Measurements from ENCODE around the gene TSHZ1.

Gene TSHZ1

DNA sequence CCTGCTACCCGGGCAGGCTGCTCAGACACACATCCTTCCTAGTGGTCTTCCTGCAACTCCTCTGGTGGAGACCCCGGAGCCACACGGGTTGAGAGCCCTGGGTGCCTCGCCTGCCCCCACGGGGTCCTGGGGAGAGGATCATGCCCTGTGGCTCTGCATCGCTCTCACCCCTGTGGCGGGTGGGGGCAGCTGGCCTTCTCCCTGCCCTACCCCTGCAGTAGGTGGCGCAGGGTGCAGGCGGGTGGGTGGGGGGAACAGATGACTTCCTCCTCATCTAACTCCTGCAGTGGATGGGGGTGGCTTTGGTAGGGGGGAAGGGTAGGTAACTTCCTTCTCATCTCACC is 38.5 kb downstream of the TSHZ1 start:
- DNase-seq = no peak

DNA sequence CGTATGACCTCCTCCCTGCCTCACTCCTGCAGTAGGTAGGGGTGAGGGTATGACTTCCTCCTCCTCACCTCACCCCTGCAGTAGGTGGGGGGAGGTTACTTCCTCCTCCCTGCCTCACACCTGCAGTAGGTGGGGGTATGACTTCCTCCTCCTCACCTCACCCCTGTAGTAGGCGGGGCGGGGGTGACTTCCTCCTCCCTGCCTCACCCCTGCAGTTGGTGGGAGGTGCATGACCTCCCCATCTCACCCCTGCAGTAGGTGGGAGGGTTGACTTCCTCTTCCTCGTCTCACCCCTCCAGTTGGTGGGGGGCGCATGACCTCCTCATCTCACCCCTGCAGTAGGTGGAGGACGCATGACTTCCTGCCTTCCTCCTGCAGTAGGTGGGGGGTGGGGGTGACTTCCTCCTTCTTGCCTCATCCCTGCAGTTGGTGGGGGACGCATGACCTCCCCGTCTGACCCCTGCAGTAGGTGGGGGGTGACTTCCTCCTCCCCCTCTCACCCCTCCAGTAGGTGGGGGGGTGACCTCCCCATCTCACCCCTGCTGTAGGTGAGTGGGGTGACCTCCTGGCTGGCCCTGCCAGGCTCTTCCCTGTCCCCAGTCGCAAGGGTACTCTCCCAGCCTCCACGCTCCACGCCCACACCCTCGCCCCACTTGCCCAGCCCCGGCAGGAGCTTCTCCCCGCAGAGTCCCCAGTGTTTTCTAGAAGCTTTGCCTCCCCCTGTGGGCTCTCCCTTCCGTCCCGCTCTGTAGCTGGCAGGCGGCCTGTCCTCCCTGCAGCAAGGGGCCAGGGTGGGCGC is 39.3 kb downstream of the TSHZ1 start:
- peak in 1 of 2 experiments; percentile 23 for DNase-seq

DNA sequence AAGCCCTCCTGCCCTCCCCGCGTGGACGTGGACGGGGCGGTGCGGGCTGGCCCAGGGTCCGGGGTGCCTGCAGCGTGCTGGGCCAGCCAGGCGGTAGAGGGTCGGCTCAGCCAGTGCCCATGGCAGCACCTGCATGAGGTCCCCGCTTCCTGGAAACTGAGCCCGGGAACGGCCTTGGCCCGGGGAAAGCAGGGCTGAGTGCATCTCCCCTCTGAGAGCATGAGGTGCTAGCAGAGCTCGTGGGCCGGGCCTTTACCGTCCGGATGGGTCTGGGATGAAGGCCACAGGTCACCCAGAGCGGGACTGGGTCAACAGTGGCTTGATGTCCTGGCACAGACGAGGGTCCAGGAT is 39.8 kb downstream of the TSHZ1 start:
- DNase-seq = no peak

GRCh38 chr18:75251466-75251865 is 40.9 kb downstream of the TSHZ1 start:
- DNase-seq = no peak

- DNase-seq = no peak
These were observed 41.5 kb downstream of the TSHZ1 start for GRCh38 chr18:75252136-75252535.

- DNase-seq = no peak
These were observed 42.4 kb downstream of the TSHZ1 start for GRCh38 chr18:75253043-75253442.

DNA sequence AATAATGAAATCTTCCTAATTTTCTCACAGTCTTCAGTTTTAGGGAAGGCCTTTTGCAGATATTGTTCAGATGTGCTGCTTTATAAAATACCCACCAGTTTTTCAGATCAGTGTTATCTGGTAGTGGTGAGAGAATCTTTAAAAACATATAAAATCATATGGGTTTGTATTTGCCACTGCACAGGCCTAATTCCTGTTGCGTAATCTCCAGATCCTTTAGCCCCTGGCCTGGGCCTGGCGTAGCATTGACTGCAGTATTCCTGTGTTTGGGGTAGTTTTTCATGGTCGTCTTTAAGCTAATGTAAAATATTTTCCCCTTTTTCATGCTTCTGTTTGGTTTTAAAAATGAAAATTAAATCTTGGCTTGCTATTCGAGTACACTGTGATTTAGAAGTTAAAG is 43.2 kb downstream of the TSHZ1 start:
- DNase-seq = no peak

- DNase-seq = no peak
These were observed 44.5 kb downstream of the TSHZ1 start for GRCh38 chr18:75255094-75255493.

DNA sequence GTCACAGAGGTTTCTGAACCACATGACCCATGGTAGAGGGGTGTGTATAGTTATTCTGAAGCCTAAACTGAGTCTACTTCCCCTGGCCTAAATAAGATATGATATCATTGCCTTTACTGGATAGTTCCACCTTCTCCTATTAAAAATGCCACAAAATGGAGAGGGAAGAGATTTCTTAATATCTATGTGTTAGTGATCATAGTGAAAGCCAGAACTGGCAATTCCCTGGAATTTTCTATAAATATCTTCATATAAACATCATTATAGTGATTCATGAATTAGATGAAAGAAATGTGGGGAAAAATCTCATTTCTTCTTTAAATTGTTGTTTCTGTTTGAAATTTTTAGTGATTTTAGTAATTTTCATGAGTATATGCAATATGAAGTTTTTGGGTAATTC is 45.8 kb downstream of the TSHZ1 start:
- DNase-seq = no peak

- no peak for DNase-seq
These were observed 47.0 kb downstream of the TSHZ1 start for GRCh38 chr18:75257605-75258004.

DNA sequence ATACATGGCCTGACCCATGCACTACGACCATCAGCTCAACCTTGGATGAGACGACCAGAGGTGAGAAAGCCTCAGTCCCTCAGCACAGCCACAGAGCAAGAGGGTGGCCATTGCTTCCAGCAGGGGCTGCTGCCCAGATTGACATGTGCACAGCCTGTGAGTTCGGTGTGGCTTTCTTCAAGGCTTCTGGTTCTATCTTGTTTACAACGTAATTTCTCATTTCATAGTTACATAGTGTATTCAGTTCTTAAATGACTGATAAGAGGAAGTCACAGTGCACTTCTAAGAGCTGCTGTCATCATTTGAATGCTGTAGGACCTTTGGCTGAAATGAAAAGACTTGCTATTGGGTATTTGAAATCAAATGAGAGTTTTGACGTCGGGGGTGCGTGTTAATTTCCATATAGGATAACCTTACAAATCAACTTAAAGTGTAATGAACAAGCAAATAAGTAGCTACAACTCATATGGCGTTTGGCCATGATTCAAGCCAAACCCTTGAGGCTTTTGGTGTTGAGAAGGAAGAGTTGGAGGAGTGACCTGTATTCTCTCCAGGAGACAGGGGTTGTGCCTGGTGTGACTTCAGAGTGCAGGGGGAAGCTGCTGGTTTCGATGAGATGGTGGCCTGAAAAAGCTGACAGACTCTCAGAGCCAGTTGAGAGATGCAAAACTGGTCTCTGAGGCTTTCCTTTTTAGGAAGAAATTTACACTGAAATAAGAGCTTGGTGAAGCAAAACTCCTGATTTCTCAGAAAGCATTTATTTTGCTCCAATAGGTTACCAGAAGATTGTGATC is 51.0 kb downstream of the TSHZ1 start:
- DNase-seq = no peak

DNA sequence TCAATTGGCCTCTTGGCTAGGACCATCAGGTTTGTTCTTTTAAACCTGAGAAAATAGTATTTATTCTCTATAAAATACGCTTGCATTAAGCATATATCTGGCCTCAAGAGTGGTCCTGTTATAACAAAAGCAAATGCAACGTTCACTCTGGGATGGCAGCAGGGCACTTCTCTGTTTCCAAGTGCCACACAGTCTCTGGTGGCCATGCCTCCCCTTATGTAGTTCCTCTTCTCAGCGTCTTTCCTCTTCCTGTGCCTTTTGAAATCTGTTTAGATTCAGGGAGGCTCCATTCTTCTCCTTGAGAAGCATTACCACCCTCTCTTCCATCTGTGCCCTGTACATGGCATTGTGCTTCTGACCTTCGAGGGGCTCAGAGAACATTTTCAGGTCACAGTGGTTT is 51.9 kb downstream of the TSHZ1 start:
- no peak for DNase-seq

GRCh38 chr18:75264195-75264594 is 53.6 kb downstream of the TSHZ1 start:
- no peak for DNase-seq

DNA sequence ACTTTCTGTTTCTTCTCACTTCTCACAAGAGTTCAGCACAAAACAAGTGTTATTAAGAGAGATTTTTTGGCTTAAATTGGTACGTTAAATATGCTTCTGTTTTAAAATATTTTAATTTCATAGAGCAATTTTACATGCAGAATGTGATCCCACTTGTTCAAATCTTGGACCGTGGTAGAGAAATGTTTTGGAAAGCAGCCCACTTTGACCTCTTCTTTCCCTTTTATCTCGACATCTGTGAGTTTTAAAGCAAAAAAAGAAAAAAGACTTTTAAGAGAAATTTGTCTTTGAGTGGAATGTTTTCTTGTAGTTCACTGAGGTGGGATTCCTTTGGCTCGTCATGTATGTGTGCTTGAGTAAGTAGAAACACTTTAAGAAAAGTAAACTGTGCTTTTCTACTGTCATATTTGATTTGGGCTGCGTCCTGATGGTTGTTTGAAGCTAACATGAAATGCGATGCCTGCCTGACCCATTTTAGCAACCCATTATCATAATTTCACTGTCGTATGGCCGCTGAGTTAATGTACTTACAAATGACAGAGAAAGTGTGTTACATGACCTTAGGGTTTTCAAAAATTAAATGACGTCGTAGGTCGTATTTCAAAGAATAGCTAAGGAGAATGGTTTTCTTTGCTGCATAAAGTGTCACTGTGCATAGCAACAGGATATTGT is 54.5 kb downstream of the TSHZ1 start:
- no peak for DNase-seq

DNA sequence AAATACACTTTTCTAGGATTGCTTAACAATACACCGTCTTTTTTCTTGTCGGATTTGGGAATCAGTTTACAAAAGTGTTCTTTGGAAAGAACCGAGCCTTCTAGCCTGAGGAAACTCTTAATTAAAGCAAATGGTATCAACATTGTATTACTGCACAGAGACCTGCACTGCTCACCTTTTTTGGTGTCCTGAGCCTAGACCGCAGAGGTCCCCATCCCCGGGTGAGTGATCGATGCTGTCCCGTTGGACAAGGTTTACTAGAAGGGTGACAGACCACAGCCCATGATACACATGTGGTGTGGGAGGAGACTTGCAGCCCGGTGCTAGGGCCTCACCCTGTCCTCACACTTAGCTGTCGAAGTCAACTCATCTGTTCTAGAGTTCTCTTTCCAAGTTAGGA is 55.3 kb downstream of the TSHZ1 start:
- DNase-seq = no peak

DNA sequence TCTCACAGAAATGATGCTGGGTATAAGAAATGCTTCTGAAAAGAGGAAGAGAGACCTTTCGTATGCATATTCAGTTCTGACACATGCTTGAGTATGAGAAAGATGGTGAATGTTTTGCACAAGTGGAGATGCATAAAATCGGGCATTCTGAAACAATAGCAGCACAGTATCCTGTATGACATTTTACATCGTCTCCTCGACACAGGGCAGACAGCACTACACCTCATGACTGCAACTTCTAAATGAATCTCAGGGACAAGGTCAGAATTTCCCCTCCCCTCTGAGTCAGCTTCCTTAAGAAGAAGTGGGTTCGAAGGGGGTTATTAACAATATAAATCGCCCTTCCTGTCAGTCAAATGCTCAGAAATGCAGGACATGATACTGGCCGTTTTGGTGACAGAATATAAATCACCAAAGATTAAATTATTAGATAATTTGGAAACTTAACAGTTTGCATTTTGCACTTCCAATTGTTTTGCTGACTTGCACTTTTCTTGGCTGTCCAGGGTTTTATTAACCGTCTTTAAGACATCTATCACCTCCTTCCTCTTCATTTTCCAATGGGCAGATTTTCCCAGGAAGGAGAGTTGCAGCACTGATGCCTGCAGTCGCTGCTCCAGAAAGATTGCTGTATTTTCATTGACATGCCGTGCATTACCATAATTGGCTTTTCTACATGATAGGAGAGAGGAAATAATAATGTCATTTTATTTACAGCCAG is 57.2 kb downstream of the TSHZ1 start:
- DNase-seq = no peak

DNA sequence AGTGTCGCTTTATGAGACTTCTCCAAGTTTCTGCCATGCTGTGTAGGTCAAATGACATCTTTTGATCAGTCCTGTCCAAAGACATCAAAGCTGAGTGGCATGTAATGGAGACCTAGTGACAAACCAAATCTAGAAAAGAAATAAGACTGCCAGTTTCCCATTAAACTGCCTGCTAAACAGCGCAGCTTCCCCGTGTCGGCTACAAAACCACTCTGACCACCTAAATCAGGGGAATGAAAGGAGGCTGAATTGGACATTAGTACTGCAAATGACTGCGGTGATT is 57.7 kb downstream of the TSHZ1 start:
- no peak for DNase-seq

DNA sequence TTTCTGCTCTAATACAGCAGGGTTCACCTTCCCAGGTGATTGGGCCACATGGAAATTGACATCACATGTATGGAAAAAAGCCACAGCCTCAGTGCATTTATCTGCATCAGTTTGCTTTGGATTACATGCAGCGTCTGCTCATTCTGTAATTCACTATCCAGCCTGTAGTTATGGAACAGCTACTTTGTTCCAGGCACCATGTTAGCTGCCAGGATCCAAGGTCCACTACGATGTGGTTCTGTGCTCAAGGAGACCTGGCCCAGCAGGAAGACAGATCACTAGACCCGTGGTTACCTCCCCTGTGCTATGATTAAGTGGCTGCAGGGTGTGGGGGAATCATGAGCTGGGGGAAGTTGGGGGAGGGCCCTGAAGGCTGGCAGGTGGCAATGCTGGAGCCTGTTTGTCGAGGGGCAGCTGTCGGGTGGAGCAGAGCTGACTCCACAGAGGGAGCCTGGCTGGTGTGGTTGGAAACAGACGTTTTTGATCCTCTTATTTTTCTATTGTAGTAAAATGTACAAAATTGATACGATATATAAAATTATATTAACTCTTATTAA is 58.6 kb downstream of the TSHZ1 start:
- no peak for DNase-seq

DNA sequence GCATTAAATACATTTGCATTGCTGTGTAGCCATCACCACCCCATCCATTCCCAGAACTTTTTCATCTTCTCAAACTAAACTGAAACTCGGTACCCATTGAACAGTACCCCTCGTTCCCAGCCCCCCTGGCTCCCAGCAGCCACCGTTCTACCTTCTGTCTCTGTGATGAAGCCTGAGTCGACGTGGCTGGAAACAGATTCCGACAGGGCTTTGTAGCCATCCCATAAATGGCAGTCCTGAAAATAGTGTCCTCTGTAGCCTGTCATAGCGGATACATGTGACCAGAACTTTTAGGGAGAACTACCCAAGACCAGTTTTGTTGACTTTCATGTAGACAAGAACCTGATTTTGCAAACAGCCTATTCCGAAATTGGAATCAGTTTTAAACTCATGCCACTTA is 59.1 kb downstream of the TSHZ1 start:
- DNase-seq = no peak

- no peak for DNase-seq
These were observed 61.4 kb downstream of the TSHZ1 start for GRCh38 chr18:75271952-75272351.

DNA sequence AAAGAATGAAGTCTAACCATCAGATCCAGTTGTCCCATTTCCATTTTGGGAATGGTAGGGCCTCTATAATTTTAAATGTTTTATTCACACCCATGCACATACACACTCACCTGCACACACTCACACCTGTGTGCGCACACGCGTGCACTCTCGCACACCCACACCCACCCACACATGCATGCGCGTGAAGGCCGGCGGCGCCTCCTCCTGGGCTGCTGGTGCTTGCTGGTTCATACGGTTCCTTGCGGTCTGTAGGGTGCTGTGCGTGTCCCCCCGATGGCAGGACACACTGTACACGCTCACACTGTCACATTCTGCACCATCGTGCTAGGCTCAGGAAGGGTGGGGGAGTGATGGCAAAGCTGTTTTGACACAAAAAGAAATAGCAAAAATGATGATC is 63.2 kb downstream of the TSHZ1 start:
- no peak for DNase-seq

- no peak for DNase-seq
These were observed 64.6 kb downstream of the TSHZ1 start for GRCh38 chr18:75275226-75275625.
